Measurements from ENCODE around the gene IL20.

- no peak for TF ChIP-seq POLR2A (IDR thresholded peaks at IDR 0.05; ENCODE audit: low read depth, low read length)
- TF ChIP-seq POLR2AphosphoS5 (IDR thresholded peaks at IDR 0.05; ENCODE audit: low read depth, low read length), result no peak
Measured at GRCh38 chr1:206901944-206902343, 36.5 kb downstream of the IL20 start.
